GM19025 (cell line): ENCODE measurements around the gene PRKCH.

ENCODE experiments used
- ATAC-seq: cut with Tn5 transposase; IDR thresholded peaks from one replicate; pipeline ENCODE4 v1.9.1; 2021; ENCODE audit warnings: mild to moderate bottlenecking, low read depth, moderate library complexity; ENCODE audit not compliant: unreplicated experiment

The PRKCH gene

DNA sequence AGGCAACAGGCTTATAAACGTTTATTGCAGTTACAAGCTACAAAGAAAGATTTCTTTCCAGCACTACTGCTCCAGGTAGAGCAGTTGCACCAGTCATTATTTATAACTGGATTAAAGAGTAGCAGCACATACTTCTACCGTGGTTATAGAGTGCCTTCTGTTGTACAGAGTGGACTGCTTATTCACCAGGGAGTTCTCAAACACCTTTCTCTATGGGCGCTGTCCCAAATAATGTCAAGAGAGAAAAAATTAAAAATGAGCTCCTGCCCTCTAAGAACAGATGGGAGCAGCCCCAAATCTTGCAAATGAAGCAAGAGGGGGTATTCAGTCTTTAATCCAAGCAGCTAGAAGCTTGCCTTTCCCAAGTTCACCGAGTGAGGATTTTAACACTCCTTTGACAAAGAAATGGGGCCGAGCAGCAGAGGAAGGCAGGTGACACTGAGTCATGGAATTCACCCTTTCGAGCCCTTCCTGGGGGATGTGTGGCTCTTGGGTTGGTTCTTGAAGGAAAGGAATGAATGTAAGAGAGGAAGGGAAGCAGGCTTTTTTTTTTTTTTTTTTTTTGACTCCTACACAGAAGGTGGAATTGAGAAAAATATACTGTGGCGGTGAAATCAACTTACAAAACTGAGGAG lies 181.2 kb downstream of the PRKCH start:
- peak; percentile 8 for ATAC-seq

DNA sequence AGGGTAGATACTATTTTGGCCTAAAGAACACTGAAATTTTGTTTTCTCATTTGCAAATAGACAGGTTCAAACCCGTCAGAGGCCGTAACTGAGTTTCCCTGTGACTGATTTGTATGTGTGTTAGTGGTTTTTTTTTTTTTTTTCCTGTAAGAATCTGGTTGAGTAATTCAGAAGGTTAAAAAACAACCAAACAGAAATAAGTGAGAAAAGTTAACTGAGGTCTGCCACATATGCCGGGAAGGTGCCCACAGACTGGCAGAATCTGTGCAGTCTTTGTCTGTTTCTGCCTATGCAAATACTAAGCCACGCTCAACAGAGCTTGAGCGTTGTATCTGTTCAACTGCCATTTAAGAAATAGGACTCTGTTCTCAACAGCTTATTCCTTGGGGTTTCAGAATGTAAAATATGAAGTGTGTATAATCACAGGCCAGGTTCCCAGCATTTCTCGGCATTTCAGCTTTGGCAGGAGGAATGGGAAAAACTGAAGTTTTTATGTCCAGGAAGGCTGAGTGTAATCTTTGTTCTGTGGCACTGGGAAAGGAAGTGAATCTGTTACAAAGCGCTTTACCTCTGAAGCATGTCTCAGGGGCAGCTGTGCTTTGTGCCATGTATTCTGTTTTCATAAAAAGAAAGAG lies 181.9 kb downstream of the PRKCH start:
- peak; percentile 85 for ATAC-seq

DNA sequence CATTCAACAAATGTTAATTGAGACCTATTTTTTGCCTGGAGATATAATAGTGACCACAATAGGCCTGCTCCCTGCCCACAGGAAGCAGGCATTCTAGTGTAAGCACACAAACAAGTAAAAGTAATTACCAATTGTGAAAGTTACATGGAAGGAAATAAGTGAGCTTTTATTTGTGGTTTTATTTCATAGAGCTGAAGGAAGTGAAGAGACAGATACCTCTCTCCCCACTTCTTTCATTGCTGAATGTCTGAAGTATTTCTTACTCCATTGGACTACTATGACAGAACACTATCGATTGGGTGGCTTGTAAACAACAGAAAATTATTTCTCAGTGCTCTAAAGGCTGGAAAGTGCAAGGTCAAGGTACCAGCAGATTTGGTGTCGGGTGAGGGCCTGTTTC lies 183.5 kb downstream of the PRKCH start:
- ATAC-seq = no peak

DNA sequence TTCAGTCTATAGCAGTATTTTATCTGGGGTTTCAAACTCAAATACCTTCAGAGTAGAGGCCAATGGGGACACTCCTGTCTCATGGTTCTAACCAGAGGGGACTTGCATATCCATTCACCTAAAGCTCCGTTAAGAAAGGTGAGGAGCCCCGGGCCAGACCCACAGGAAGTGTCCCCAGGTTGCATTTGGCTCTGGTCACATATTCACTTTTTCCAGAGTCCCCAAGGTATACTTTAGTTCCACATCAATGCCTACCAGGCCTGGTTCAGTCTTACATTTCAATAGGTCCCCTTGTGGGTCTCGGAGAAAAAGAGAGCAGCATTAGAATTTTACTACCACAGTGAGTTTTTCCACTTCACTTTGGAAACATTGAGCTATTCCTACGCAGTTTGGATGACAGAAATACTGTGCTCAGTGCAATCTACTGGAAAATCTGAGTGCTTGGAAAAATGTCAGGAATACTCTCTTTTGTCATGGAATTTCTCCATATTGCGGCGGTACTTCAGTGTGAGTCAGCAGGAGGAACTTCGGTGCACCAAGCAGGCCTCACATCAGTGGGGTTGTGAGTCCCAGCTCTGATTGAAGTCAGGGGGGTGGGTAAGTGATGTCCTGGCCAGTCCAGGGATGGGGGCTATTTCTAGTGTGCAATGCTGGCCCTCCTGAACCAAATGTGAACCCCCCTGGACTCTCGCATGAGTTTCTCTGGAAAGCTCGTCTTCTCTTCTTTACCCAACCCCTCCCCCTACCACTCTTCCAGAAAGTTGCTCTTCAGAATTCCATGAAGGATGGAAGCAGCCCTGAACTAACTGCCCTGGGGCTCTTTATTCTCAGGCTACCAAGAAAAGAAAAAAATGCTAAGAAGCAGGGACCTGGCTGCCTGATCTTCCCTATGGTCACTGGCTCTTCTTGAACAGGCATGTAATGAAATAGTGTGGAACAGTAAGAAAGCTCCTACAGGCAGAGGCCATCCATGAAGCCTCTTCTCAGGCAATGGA lies 184.7 kb downstream of the PRKCH start:
- ATAC-seq = no peak

DNA sequence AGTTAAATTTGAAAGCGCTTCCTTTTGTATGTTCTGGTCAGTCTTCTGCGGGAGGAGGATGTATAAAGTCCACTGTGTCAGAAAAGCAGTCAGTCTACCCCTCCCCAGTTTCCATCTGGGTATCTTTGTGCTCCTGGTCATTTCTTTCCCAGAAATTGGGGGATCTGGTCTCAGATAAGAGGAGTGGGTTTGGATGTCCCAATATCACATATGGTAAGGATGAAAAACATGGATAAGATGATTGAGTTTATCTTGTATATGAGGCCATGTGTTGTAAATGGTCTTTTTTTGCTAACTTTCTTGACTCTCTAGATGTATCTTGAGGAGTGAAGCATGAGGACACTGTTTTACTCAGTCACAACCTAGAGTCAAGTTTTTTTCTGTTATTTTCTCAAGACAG lies 187.1 kb downstream of the PRKCH start:
- no peak for ATAC-seq

DNA sequence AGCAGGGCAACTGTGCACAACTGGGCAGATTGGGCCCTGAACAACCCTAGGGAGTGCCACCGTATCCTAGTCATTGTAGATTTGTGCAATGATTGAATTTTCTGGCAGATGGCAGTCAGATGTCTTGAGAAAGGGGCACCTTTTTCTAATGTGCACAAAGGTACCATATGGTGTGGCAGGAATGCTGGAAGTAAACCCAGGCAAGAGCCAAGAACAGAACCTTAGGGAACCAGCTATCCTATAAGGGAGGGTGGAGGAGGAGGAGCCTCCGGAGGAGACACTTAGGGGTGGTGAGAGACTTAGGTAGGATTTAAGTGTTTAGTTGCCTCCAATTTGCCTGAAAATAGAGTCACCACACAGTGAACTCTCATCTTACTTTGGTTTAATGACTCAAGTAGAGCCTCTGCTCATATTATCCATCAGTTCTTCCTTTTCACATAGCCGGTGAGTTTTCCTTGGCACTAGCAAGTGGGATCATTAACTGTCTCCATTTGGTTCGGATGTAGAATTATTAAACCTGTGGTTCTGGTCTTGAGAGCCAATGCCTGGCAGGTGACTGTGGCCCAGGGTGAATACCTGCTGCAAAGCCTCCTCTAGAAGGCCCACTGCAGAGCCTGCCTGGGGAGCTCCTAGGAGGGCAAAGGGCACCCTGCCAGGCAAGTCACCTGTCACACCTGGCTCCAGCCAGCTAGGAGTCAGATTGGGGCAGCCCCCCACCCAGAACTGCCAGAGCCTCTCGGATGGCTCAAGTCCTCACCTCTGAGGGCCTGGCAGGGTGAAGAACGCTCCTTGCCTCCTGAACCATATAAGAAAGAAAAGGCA lies 189.6 kb downstream of the PRKCH start:
- ATAC-seq = no peak

DNA sequence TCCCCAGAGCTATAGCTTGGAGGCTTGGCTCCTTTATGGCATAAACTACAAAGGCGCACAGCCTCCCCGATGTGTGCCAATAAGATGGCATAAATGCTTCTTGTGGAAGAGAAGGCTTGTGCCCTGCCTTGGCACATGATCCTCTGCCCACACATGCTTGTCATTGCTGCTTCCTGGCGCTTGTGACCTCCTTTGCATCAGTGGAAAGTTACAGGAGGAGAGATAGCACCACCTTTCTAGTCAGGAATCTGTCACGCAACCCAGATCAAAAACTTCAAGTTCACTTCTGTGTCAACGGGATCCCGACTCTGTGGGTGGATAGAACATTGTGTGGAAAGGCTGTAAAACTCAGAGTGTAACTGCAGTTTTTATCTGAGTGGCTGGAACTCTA lies 190.2 kb downstream of the PRKCH start:
- no peak for ATAC-seq

DNA sequence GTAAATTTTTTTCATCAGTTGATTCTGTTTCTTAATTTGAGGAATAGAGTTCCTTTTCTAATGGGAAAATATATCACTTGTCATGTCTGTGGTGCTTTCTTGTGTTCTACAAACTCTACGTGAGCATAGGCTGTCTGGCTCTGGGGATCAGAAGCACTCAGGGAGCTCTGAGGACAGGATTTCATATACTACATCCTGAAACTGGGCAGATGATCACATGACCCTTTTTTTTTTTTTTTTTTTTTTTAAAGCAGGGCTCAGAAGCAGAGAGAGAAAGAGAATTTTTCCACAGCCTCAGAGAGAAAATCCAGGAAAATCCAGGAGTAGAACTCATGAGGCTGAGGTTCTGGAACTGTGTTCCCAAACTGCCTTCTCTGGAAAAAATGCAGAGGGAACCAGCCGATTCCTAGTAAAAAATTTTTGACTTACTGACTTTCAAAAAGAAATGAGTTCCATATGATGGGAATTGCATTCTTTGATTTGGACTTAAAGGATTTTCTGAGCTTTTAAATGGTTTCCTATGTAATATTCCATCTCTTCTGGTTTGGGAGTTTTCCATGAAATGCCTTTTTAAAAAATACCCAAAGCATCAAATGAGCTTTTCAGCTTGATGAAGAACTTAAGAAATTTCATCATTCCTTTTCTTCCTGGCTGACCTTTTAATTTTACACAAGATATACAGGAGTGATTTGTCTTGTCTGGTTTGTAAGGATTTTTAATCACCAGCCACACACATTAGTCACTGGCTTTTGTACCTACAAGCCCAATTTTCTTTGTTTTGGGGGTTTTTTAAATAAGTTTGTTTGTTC lies 190.9 kb downstream of the PRKCH start:
- ATAC-seq = no peak

DNA sequence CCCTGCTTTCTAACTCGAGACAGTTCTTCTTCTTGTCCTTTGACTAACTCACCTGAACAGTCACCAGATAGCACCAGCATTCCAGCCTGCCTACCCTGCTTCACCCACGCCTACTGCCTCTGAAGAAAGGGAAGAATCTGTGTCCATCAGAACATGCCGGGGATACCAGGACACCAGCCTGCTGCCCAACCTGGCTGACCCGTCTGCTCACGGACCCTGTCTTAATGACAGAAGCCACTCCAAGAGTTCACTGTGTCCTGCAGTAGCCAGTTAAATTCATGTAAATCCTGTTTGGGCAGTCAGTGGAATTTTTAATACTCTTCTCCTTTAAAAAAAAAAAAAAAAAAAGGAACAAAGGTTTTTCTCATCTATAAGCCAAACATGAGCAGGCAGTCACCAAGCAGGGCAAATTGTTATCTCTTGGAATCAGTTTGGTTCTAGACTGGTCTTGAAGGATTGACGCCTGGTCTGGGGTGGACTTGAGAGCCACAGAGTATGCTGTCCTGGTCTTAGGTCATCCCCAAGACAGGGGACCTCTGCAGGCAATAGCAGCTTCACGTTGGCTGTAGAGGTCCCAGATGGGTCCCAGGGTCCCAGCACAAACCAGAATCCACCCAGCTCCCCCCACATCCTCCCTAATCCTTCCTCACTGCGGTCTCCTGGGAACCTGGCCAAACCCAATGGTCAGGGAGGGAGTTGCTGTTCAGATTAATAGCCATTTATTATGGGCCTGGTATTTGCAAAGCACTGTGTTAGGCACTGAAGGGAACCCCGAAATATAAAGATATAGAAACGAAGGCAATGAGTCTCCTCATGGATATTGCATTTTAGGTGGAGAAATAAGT lies 192.8 kb downstream of the PRKCH start:
- no peak for ATAC-seq

DNA sequence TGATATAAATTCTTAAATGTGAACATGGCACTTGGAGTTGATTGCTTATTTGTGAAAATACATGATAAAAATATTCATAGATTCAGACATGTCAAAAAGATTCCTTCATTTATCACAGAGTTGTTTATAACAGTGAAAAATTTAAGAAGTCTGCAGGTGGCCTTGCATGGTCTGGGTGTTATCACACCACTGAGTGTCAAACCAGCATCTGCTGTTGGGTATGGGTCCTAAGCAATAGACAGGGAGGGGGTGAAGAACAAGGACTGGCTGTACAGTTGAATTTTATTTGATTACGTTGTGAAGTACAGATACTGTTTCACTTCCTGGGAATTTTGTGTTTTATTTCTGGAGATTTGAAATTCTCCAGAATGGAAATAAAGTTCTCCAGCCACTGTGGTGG lies 193.5 kb downstream of the PRKCH start:
- ATAC-seq = no peak

DNA sequence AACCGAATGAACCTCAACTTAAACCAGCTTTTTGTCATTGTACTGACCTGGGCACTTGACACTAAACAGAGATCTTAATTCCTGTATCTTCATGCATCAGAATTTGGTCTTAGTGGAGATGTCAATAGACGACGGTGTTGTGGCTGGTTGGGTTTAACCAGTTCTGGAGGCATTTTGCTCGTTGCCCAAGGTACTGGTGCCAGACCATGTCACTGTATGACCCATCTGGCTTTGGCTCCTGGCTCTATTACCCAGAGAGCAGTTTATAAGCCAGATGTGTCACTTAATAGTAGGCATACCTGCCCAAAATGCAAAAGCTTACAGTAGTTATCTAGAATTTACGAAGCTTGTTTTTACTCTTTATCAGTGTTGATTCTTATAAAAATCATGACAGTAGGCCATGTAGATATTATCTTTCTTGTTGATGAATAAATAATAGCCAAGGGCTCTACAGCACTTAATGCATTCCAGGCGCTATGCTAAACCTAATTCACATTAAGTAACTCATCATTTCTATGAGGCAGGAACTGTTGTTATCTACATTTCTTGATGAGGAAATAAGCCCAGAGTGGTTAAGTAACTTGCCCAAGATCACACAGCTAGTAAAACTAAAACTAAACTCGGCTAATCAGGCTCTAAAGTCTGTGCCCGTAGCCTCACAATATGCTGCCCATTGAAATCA lies 194.2 kb downstream of the PRKCH start:
- no peak for ATAC-seq

DNA sequence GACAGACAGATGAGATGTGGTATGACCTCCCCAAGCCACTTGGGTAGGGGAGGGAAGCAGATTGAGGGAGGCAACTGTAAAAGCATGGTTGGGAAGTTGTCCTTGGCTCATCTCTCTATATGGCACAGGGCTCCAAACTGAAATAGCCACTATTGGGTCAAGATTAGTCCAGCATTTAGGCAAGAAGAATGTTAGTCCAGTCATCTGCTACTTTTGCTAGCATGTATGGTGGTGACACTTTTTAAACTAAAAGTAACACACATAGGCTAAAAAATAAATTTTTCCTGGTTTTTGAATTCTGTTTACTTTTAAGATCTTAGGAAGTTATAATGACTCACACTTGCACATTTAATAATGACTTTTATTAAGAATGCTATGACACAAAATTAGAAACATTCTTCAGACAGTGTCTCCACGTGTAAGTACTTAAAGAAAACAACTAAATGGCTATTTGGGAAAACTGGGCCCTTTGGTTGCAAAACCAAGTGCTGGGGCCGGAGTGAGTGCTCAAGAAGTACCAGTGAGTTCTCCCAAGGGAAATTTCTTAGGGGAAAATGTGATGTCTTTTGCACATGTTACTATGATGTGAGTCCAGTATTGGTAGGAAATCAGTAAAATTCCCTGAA lies 194.9 kb downstream of the PRKCH start:
- no peak for ATAC-seq

DNA sequence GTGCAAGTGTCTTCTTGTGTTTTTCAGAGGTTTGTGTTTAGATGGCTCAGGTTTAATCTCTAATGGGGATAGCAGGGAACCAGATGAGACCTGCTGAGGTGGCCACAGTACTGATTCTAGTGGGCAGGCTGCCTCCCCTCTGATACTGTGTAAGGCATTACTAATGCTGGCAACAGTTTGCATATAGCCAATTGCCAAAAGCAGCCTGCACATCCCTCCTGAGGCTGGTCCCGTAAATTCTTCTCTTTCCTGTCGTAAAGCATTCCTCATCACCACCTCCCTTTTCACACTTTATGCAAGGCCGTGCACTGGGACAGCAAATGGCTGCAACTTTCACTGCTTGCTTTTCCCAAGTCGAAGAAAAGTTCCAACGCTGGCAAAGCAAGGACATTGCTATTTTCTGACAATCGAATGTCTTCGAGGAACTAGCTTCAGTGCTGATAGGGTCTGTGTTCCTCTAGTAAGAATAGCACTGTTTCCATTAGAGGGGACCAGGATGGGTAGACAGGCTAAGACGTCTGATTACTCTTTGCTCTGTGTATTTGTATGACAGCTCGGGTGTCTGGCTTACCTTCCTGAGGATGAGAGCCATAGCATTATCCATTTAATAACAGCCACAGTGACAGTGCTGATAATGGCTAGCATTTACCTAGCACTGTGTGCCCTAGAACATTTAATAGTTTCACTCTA lies 195.7 kb downstream of the PRKCH start:
- no peak for ATAC-seq

DNA sequence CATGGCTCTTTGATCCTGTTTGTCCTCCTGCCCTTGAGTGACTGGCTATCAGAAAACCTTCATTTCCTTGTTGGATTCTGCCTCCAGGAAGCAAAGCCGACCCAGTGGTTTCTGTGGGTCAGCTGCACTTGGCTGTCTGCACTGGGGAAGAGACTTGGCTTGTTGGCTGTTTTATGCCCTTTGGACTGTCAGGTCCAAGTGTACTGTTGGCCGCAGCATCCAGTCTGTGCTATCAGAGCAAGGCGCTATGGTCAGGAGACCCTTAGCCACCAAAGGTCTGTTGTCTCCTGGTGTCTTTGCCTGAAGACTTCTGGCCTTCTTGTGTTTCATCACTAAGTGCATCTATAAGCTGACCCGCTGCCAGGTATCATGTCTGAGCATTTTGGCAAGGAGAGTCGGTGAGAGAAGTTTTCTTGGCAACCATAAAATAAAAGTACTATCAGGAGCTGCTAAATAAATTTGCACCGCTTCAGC lies 196.6 kb downstream of the PRKCH start:
- ATAC-seq = no peak

DNA sequence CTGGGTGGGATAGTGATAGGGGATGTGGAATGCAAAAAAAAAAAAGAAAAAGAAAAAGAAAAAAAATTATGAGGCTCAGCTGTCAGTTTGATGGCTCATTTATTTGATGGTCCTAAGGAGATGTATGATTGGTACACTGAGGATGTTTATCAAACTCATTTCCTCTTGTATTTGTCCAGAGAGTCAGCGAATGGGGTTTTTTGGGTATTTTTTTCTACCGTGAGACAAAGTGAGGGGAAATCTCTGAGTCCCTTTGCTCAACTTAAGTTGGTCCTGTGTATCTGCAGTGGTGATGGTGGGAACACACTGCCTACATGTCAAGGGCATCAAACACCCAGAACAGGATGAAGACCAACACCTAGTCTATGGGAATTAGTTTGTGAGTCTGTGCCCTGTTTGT lies 197.0 kb downstream of the PRKCH start:
- no peak for ATAC-seq

DNA sequence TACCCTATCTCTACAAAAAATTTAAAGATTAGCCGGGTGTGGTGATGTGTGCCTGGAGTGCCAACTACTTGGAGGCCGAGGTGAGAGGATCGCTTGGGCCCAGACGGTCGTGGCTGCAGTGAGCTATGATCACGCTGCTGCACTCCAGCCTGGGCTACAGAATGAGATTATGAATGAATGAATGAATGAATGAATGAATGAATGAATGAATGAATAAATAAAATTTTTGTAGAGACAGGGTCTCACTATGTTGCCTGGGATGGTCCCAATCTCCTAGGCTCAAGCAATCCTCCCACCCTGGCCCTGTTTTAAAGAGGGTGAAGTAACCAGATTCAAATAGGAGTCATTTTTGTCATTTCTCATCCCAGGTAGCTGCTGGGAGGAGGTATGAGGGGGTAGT lies 197.7 kb downstream of the PRKCH start:
- ATAC-seq = no peak

DNA sequence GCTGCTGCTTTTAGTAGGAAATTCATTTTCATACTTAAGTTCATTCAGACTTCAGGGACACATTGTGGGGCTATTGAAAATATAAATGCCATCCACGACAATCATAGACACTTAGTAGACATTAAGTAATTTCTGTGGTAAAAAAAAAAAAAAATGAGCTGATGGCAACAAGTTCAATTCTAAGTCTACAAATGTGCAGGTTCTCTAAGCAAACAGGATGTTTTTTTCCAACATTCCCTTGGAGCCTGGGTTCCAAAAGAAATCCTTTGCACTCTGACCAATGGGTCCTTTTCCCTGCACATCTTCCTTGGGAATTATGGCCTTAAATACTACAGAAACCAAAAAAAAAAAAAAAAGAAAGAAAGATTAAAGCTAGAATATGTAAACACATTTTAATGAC lies 198.4 kb downstream of the PRKCH start:
- no peak for ATAC-seq
